HG02852 (cell line): ENCODE measurements around the gene PIGV.

Experiments
- ATAC-seq: cut with Tn5 transposase; IDR thresholded peaks from one replicate; pipeline ENCODE4 v1.9.1; 2021; ENCODE audit warnings: mild to moderate bottlenecking, moderate library complexity; ENCODE audit not compliant: unreplicated experiment

Gene PIGV

DNA sequence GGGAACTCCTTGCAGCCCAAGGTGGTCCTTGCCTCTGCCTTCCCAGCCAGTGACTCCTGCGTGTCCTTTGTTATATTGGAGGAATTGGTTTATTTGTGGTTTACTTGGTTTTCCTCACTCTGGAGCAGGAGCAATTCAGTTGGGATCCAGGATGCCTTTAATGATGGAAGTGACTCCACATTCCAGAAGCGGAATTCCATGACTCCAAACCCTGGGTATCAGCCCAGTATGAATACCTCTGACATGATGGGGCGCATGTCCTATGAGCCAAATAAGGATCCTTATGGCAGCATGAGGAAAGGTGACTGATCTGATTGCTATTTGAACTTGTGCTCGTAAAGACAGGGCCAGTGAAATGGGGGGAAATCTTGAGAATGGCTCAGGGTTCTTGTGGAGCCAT, 15.1 kb upstream of the PIGV start:
- ATAC-seq = no peak

GRCh38 chr1:26774462-26774861, 13.3 kb upstream of the PIGV start:
- ATAC-seq = no peak

DNA sequence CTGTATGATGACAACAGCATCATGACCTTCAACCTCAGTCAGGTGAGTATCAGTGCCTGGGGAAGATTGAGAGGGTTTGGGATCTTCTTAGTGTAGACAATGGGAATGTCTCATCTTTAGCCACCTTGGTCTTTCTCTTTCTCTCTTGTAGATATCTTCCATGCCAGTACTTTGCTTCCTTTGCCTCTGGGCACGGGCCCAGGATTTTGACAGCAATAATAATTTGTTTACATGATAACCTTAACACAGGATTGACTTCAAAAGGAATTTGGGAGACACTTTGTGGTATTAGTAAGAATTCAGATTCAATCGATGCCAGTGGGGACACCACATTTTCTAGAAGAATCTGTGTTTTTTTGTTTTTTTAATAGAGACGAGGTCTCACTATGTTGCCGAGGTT, 12.1 kb upstream of the PIGV start:
- no peak for ATAC-seq

- ATAC-seq = no peak
These were observed 8.6 kb upstream of the PIGV start for GRCh38 chr1:26779098-26779668.

GRCh38 chr1:26780344-26780957, 7.3 kb upstream of the PIGV start:
- no peak for ATAC-seq

GRCh38 chr1:26781206-26781825, 6.4 kb upstream of the PIGV start:
- ATAC-seq = no peak

GRCh38 chr1:26782521-26783212, 5.1 kb upstream of the PIGV start:
- ATAC-seq = no peak

DNA sequence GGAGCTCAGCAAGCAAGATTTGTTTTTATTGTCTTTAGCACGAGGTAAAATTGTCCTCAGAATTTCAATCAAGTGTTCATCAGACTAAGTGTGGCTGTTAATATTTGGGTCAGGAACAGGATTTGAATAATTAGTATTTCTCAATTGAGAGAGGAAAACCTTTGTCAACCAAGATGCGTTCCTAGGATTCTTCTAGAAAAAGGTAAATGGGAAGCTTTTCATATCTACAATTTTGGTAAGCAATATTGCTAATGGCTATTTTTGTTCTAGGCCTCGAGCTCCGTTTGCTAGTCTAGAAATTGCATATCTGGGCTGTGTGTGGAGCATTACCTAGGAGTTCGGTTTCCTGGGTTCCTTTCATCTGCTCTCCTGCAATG, 4.1 kb upstream of the PIGV start:
- no peak for ATAC-seq

- no peak for ATAC-seq
These were observed 3.5 kb upstream of the PIGV start for GRCh38 chr1:26784023-26784871.

GRCh38 chr1:26784886-26785285, 2.9 kb upstream of the PIGV start:
- ATAC-seq = no peak

- no peak for ATAC-seq
These were observed 1.9 kb upstream of the PIGV start for GRCh38 chr1:26785611-26786436.

DNA sequence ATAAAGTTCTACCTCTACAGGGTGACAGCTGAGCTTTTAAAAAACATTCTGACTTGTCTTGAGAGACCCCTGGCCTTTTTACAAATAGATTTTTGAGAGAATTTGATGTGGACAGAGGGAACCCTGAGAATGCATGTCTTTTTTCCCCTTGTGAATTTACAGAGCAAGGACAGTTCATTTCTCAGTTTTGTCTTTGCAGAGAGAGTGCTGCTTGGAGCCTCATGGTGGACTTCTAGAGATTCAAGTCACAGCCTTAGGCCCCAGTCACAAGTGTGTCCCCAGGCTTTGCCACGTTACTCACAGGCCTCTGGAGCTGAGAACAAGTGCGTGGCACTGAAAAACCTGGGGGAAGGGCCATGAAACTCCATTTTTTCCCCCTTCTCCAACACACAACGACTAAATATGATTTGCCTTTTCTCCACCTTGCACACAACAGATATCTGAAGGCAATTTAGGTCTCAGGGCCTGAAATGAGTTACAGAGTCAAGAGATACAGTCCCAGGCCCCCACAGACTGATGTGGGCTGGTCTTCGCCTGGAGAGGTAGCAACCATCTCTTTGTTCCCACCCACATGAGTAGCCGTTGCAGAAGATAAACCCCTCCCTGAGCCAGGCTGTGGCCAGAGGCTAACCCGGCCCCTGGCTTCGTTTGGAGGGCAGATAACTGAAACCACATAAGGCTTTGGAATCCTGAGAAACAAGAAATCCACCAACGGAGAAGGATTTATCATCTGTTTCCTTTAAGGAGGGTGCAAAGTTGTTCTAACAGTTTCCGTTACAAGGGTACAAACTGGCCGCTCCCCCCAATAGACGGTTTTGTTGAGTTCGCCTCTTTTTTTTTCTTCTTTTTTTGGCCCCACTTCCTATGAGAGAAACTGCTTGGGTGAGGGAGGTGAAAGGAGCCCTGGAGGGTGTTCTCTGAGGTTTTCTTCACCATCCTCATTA, 1.0 kb upstream of the PIGV start:
- no peak for ATAC-seq

- peak; percentile 53 for ATAC-seq
These were observed 407 bp upstream of the PIGV start for GRCh38 chr1:26787381-26787705.

- no peak for ATAC-seq
These were observed 700 bp downstream of the PIGV start for GRCh38 chr1:26788515-26788785.

GRCh38 chr1:26788836-26789611, 1.3 kb downstream of the PIGV start:
- ATAC-seq = no peak

GRCh38 chr1:26789612-26789865, 1.8 kb downstream of the PIGV start:
- ATAC-seq = no peak

DNA sequence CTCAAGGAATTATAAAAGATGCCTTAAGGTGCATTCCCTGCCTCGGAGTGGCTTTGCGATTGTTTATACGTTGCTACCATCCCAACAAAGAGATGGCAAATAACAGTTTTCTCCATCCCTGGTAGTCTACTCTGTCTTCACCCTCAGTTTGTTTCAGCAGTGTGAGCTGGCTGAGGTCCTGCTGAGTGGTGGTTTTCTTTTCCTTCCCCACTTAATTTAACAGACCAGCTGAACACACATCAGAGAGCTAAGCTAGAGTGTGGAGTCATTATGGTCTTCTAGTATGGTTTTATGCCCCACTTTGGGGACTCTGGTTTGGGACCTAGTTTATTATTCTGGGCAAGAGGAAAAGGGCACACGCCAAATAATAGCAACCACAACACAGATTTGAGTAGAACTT, 2.2 kb downstream of the PIGV start:
- no peak for ATAC-seq

- ATAC-seq = no peak
These were observed 2.8 kb downstream of the PIGV start for GRCh38 chr1:26790551-26790953.

GRCh38 chr1:26791148-26791547, 3.4 kb downstream of the PIGV start:
- ATAC-seq = no peak
